Calu3 (cell line): ENCODE measurements around the gene GAL3ST2. TPM values are rescaled to one million over a fixed set of nuclear protein-coding genes. Genes with fewer than 3 reads are reported as not detected.
A peak's percentile ranks its signal among the peaks of the same experiment; 100 is the strongest.

Experiments
- BruUV-seq: library from RNA; stranded (reverse); fragments of 400-500 nt; replicated peaks from 2 replicates; lab custom pipeline; 2021; lab: Mats Ljungman, UMichigan
- CTCF ChIA-PET: fragments of 300-600 bp; sonication (Branson Sonifier 250); formaldehyde crosslinking; loops from one replicate; lab custom pipeline; 2022; ENCODE audit warnings: antibody characterized with exemption; lab: Charles Lee
- DNase-seq: peaks from one replicate; pipeline ENCODE4 v3.0.0; 2022
- H3K27ac Mint-ChIP-seq: one replicate; pipeline ENCODE4 v1.8.0; 2022; ENCODE audit warnings: mixed read lengths; ENCODE audit not compliant: unreplicated experiment
- H3K27me3 Mint-ChIP-seq: one replicate; pipeline ENCODE4 v1.8.0; 2022; ENCODE audit warnings: mixed read lengths; ENCODE audit not compliant: unreplicated experiment
- H3K36me3 Mint-ChIP-seq: one replicate; pipeline ENCODE4 v1.8.0; 2022; ENCODE audit warnings: mild to moderate bottlenecking, moderate library complexity, mixed read lengths; ENCODE audit not compliant: insufficient read depth, unreplicated experiment
- H3K4me1 Mint-ChIP-seq: one replicate; pipeline ENCODE4 v1.8.0; 2022; ENCODE audit warnings: mild to moderate bottlenecking, low read depth, mixed read lengths; ENCODE audit not compliant: unreplicated experiment
- H3K4me3 Mint-ChIP-seq: one replicate; pipeline ENCODE4 v1.8.0; 2022; ENCODE audit warnings: mild to moderate bottlenecking, low read depth, moderate library complexity, mixed read lengths; ENCODE audit not compliant: unreplicated experiment
- H3K9me3 Mint-ChIP-seq: one replicate; pipeline ENCODE4 v1.8.0; 2022; ENCODE audit warnings: low read depth, mixed read lengths; ENCODE audit not compliant: unreplicated experiment
- intact Hi-C: fragments of 100-400 bp; cut with micrococcal nuclease; formaldehyde crosslinking; loops from one replicate; pipeline ENCODE4 v1.10.0; 2022; ENCODE audit not compliant: unreplicated experiment
- total RNA-seq: library from RNA; stranded (reverse); gene quantifications from 2 replicates; pipeline ENCODE4 v1.2.3, GENCODE V29; 2022
- TF ChIP-seq, protein P1 (sequence below): fragments of 200-600 bp; IDR thresholded peaks from one replicate; pipeline ENCODE4 v1.8.0; 2022; ENCODE audit warnings: antibody characterized with exemption; ENCODE audit not compliant: unreplicated experiment

GAL3ST2 gene
- total RNA-seq, 1 experiment from 2014 or later, result not detected

DNA sequence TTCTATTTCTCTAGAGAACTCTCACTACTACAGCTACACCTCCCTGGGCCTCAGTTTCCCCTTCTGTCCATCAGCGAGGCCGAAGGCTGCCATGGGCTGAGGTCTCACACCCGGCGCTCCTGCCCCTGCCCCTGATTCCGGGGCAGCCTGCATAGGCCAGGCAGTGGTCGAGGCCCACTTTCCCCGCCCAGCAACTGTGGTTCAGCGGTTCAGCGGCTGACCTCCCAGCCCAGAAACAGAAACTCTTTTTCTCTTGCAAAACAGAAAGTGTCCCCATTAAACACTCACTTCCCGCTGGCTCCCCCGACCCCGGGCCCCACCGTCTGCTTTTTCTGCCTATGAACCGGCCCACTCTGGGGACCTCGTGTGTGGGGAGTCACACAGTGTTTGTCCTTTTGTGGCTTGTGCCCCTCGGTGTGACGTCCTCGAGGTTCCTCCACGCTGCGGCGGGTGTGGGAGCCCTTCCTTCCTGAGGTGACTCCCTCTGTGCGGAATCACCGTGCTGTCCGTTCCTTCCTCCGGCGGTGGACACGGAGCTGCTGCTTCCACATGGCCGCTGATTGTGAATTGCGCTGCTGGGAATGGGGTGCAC lies 66.1 kb downstream of the GAL3ST2 start:
- Mint-ChIP-seq H3K27me3 (peaks cover 96% of the 10 kb centered on the region), H3K9me3 (no peaks in the 10 kb centered on the region), H3K4me1 (no peaks in the 10 kb centered on the region), H3K4me3 (no peak overlapping the region), H3K27ac (no peak overlapping the region), H3K36me3 (peaks cover 6% of the 10 kb centered on the region)
- intact Hi-C loops, result no loop called here
- CTCF ChIA-PET, result no interaction called here
- BruUV-seq, result no TSS peak
- no peak for DNase-seq
- TF ChIP-seq, protein P1, sequence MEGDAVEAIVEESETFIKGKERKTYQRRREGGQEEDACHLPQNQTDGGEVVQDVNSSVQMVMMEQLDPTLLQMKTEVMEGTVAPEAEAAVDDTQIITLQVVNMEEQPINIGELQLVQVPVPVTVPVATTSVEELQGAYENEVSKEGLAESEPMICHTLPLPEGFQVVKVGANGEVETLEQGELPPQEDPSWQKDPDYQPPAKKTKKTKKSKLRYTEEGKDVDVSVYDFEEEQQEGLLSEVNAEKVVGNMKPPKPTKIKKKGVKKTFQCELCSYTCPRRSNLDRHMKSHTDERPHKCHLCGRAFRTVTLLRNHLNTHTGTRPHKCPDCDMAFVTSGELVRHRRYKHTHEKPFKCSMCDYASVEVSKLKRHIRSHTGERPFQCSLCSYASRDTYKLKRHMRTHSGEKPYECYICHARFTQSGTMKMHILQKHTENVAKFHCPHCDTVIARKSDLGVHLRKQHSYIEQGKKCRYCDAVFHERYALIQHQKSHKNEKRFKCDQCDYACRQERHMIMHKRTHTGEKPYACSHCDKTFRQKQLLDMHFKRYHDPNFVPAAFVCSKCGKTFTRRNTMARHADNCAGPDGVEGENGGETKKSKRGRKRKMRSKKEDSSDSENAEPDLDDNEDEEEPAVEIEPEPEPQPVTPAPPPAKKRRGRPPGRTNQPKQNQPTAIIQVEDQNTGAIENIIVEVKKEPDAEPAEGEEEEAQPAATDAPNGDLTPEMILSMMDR, result no peak

DNA sequence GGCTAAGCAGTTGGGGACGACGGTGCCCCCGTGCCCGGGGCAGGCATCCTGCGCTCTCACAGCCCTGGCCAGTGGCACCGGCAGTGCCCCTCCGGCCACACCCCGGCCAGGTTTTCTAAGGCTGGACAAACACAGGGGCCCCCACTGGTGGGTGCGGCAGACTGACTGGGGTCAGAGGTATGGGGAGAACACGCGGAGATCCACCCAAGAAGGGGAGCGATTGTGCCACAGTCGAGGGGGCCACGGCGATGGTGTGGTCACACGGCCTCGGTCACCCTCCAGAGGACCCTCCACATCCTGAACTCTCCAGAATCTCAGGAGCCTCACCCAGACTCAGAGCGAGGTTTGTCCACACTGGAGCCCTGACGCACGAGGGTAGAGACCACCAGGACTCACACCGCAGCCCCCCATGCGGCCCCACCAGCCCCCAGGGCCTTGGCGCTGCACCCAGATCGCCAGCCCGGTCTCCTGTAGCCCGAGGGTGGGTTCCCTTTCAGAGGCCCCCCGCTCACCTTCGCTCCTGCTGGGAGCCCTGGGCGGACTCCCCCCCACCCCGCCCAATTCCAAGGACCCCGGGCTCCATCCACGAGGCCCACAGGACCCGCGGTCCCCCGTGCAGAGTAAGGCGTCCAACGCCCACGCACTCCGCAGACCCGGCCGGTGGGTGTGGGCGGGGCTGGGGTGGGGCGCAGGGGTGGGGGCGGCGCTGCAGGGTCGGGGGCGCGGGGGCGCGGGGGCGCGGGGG lies 66.9 kb downstream of the GAL3ST2 start:
- Mint-ChIP-seq H3K27me3 (peaks cover 96% of the 10 kb centered on the region), H3K4me3 (no peak overlapping the region), H3K36me3 (peaks cover 6% of the 10 kb centered on the region), H3K4me1 (no peaks in the 10 kb centered on the region), H3K9me3 (no peaks in the 10 kb centered on the region), H3K27ac (no peak overlapping the region)
- TF ChIP-seq, protein P1, result no peak
- DNase-seq, result no peak
- BruUV-seq, result no TSS peak
- CTCF ChIA-PET, result interaction anchor here (0.7 kb wide), 2 partner anchors 12 to 799 kb away, joined by 3 to 4 read pairs; no protein-coding TSS in a partner anchor
- intact Hi-C loops, result no loop called here

DNA sequence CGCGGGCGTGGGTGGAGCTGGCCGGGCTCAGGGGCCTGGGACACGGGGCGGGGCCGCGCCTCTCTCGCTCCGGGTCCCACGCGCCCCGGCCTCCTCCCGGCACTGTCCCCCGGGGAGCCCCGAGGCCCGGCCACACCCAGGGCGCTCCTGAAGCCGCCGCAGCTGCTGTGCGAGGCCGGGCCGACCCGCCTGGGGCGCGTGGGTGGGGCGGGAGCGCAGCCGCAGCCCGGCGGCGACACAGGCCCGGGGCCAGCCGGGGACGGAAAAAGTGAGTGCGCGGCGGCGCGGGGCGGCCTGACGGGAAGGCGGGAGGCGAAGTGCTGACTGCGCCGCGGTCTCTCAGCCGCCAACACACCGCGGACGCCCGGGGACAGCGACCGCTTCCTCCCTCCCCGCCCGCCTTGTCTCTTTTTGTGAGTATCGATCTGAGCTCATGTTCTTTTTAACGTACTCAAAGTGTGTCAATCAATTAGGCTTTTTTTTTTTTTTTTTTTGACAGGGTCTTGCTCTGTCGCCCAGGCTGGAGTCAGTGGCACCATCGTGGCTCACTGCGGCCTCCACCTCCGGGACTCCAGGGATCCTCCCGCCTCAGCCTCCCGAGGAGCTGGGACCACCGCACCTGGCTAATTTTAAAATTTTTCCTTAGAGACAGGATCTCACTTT lies 67.6 kb downstream of the GAL3ST2 start:
- CTCF ChIA-PET, result interaction anchor here (0.7 kb wide), 2 partner anchors 12 to 800 kb away, joined by 3 to 4 read pairs; no protein-coding TSS in a partner anchor
- BruUV-seq, result no TSS peak
- Mint-ChIP-seq H3K4me3 (peak overlapping the region; percentile 58), H3K4me1 (no peaks in the 10 kb centered on the region), H3K27ac (no peak overlapping the region), H3K9me3 (no peaks in the 10 kb centered on the region), H3K36me3 (peaks cover 6% of the 10 kb centered on the region), H3K27me3 (peaks cover 96% of the 10 kb centered on the region)
- TF ChIP-seq, protein P1, result no peak
- intact Hi-C loops, result no loop called here
- DNase-seq, result peak; percentile 79

DNA sequence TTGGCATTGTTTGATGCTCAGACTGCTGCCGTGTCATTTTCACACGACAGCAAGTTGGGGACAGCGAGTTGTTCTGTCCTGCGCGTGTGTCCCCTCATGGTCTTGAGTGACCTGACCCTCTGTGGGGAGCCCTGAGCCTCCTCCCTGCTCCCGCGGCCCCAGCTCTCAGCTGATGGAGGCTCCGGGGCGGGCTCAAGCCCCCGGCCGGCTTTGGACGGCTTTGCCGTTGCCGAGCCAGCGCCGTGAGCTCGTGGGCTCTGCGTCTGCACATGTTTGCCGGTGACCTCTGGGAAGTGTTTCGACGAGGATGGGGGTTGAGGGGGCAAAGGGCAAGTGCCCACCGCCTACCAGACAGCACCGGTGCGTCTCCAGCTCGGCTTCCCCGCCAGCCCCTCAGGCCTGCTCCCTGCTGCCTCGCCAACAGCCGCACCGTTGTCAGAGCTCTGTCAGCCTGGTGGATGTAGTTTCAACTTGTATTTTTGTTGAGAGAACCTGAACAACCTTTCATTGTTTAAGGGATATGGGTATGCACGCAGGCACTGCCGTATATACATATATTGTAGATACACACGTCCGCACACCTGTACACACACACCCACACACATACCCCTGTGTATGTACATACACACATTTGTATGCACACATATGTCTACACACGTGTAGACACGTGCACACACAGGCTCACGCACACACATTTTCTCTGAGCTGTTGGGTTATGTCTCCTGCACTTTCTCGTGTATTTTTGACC lies 68.4 kb downstream of the GAL3ST2 start:
- CTCF ChIA-PET, result no interaction called here
- Mint-ChIP-seq H3K4me3 (peak overlapping the region; percentile 58), H3K27me3 (peaks cover 92% of the 10 kb centered on the region), H3K4me1 (no peaks in the 10 kb centered on the region), H3K9me3 (no peaks in the 10 kb centered on the region), H3K36me3 (peaks cover 6% of the 10 kb centered on the region), H3K27ac (no peak overlapping the region)
- intact Hi-C loops, result no loop called here
- BruUV-seq, result no TSS peak
- TF ChIP-seq, protein P1, result no peak
- DNase-seq, result no peak
